ENCODE measurements around the gene SSRP1. TPM values are rescaled to one million over a fixed set of nuclear protein-coding genes. Genes with fewer than 3 reads are reported as not detected.

Gene SSRP1
- total and polyA plus RNA-seq, 2 of the 13 experiments (the other 11 are each of a cell fraction or from before 2014, with no cell fraction given): 93.6 to 129 TPM

GRCh38 chr11:57314221-57314973 lies 21.3 kb downstream of the SSRP1 start:
- FAIRE-seq (no peak), ATAC-seq (no peak), DNase-seq (ENCODE audit: low spot score) (no peak)
- ChIA-PET CTCF (ENCODE audit: low intra/inter-chr PET ratio, low total read pairs) (no interaction called here), POLR2A (interaction anchor here (1.6 to 2.1 kb wide), 2 partner anchors 8 to 11 kb away, joined by 4 to 7 read pairs; partner anchors contain the start of gene TNKS1BP1)
- Histone ChIP-seq H3K9ac (ENCODE audit: insufficient read depth, low read depth, low read length) (no peak overlapping the region), H3K27me3 (ENCODE audit: control insufficient read depth in 1 of 2, insufficient read depth in 2 of 2, low read length in 2 of 2) (no peaks in the 10 kb centered on the region), H3K27ac (ENCODE audit: extremely low read length, insufficient read depth, low read length) (no peak overlapping the region), H3K4me3 (replicated peaks in 1 of 3; ENCODE audit: insufficient read depth in 1 of 3, low read depth in 2 of 3, low read length in 3 of 3) (no peak overlapping the region), H3K4me2 (ENCODE audit: low read depth, low read length) (no peak overlapping the region), H3K79me2 (ENCODE audit: insufficient read depth, low read length) (no peaks in the 10 kb centered on the region), H3K9me3 (ENCODE audit: low read length) (no peaks in the 10 kb centered on the region), H3K4me1 (ENCODE audit: insufficient read depth, low read length) (peaks cover 41% of the 10 kb centered on the region), H2AFZ (ENCODE audit: low read length) (no peak overlapping the region), H3K36me3 (replicated peaks in 1 of 2; ENCODE audit: control insufficient read depth in 1 of 2, insufficient read depth in 2 of 2, low read length in 2 of 2) (peaks cover 25 to 45% of the 10 kb centered on the region in 2 experiments; a peak in 4 of 5 replicates), H4K20me1 (ENCODE audit: insufficient read depth, low read length) (no peaks in the 10 kb centered on the region)
- 95% methylated on average over 15 of the region's 15 CpGs for WGBS (ENCODE audit: low lambda C conversion rate)
- BruUV-seq (replicated peaks): no TSS peak
- in situ Hi-C loops (cut with HindIII; ENCODE audit: extremely low pct_ligation_motif_present, low pct_unique_long_range_greater_than_20kb) (no loop called here), intact Hi-C loops (cut with micrococcal nuclease; ENCODE audit: unreplicated experiment) (no loop called here)
- no peak for TF ChIP-seq MBD4 (IDR thresholded peaks at IDR 0.05; ENCODE audit: borderline replicate concordance, low read length)
- TF ChIP-seq RFX5 (IDR thresholded peaks at IDR 0.05; ENCODE audit: low read depth, low read length): no peak
- TF ChIP-seq POGK (CRISPR knock-in tag; conservative IDR thresholded peaks at IDR 0.05): no peak
- TF ChIP-seq ZNF484 (CRISPR knock-in tag; IDR thresholded peaks at IDR 0.05; ENCODE audit: borderline replicate concordance, low read depth): no peak
- TF ChIP-seq, protein P1, sequence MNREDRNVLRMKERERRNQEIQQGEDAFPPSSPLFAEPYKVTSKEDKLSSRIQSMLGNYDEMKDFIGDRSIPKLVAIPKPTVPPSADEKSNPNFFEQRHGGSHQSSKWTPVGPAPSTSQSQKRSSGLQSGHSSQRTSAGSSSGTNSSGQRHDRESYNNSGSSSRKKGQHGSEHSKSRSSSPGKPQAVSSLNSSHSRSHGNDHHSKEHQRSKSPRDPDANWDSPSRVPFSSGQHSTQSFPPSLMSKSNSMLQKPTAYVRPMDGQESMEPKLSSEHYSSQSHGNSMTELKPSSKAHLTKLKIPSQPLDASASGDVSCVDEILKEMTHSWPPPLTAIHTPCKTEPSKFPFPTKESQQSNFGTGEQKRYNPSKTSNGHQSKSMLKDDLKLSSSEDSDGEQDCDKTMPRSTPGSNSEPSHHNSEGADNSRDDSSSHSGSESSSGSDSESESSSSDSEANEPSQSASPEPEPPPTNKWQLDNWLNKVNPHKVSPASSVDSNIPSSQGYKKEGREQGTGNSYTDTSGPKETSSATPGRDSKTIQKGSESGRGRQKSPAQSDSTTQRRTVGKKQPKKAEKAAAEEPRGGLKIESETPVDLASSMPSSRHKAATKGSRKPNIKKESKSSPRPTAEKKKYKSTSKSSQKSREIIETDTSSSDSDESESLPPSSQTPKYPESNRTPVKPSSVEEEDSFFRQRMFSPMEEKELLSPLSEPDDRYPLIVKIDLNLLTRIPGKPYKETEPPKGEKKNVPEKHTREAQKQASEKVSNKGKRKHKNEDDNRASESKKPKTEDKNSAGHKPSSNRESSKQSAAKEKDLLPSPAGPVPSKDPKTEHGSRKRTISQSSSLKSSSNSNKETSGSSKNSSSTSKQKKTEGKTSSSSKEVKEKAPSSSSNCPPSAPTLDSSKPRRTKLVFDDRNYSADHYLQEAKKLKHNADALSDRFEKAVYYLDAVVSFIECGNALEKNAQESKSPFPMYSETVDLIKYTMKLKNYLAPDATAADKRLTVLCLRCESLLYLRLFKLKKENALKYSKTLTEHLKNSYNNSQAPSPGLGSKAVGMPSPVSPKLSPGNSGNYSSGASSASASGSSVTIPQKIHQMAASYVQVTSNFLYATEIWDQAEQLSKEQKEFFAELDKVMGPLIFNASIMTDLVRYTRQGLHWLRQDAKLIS (CRISPR knock-in tag; IDR thresholded peaks at IDR 0.05): no peak
- TF ChIP-seq, protein P2, sequence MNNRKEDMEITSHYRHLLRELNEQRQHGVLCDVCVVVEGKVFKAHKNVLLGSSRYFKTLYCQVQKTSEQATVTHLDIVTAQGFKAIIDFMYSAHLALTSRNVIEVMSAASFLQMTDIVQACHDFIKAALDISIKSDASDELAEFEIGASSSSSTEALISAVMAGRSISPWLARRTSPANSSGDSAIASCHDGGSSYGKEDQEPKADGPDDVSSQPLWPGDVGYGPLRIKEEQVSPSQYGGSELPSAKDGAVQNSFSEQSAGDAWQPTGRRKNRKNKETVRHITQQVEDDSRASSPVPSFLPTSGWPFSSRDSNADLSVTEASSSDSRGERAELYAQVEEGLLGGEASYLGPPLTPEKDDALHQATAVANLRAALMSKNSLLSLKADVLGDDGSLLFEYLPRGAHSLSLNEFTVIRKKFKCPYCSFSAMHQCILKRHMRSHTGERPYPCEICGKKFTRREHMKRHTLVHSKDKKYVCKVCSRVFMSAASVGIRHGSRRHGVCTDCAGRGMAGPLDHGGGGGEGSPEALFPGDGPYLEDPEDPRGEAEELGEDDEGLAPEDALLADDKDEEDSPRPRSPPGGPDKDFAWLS (CRISPR knock-in tag; IDR thresholded peaks at IDR 0.05; ENCODE audit: borderline replicate concordance): no peak
- TF ChIP-seq, protein P3, sequence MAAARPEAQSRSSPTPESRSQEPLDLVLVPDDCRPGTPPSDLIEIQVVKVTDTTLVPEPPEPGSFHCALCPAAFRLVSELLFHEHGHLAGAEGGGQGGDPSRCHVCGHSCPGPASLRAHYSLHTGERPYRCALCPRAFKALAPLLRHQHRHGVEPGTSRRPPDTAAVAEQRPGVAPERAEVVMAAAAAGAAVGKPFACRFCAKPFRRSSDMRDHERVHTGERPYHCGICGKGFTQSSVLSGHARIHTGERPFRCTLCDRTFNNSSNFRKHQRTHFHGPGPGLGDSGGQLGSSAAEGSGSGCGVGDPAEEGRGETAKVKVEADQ (CRISPR knock-in tag; IDR thresholded peaks at IDR 0.05; ENCODE audit: borderline replicate concordance): no peak
- no peak for TF ChIP-seq SMARCE1 (IDR thresholded peaks at IDR 0.05; ENCODE audit: borderline replicate concordance)
- no peak for TF ChIP-seq ZNF101 (CRISPR knock-in tag; IDR thresholded peaks at IDR 0.05; ENCODE audit: borderline replicate concordance, low read depth)
- TF ChIP-seq STAT5B (CRISPR knock-in tag; IDR thresholded peaks at IDR 0.05): no peak
- TF ChIP-seq ELF1 (CRISPR knock-in tag; IDR thresholded peaks at IDR 0.05): no peak
- no peak for TF ChIP-seq KDM6A (CRISPR knock-in tag; IDR thresholded peaks at IDR 0.05; ENCODE audit: low read depth)
- no peak for TF ChIP-seq ZKSCAN5 (CRISPR knock-in tag; IDR thresholded peaks at IDR 0.05)
- no peak for TF ChIP-seq U2AF2 (IDR thresholded peaks at IDR 0.05; ENCODE audit: low read depth, low read length)
- no peak for TF ChIP-seq MEIS2 (CRISPR knock-in tag; IDR thresholded peaks at IDR 0.05)
- TF ChIP-seq RNF2 (conservative IDR thresholded peaks at IDR 0.05; ENCODE audit: low read depth): no peak
- no peak for TF ChIP-seq ZNF343 (CRISPR knock-in tag; IDR thresholded peaks at IDR 0.05)

Measured in HepG2 (cell line).